Central memory CD8-positive, alpha-beta T cell (primary cell): ENCODE data around the gene CHRNA7.
"Not testable (repeated sequence)": the region's sequence is repeated elsewhere in the genome, so short reads cannot be mapped to it uniquely, and the experiment has no call there.

Experiments
- ATAC-seq: fragments of 150-1000 bp; cut with Tn5 transposase; replicated peaks from 2 replicates; pipeline ENCODE4 v1.10.0; 2022; ENCODE audit warnings: mild to moderate bottlenecking, moderate FRiP score, moderate number of reproducible peaks; ENCODE audit not compliant: poor library complexity, severe bottlenecking; ENCODE audit errors: extremely low read depth
- DNase-seq, 2 donors: peaks; one replicate each; pipeline ENCODE4 v3.0.0; 2021; ENCODE audit warnings: low spot score in 2 of 2
- H3K27ac Mint-ChIP-seq: one replicate; pipeline ENCODE4 v1.8.0; 2022; ENCODE audit warnings: low read depth, mild to moderate bottlenecking, moderate library complexity, mixed read lengths
- H3K27me3 Mint-ChIP-seq: one replicate; pipeline ENCODE4 v1.8.0; 2022; ENCODE audit warnings: mixed read lengths
- H3K36me3 Mint-ChIP-seq: one replicate; pipeline ENCODE4 v1.8.0; 2022; ENCODE audit warnings: mild to moderate bottlenecking, moderate library complexity, mixed read lengths; ENCODE audit not compliant: insufficient read depth
- H3K4me1 Mint-ChIP-seq: one replicate; pipeline ENCODE4 v1.8.0; 2022; ENCODE audit warnings: mixed read lengths
- H3K4me3 Mint-ChIP-seq: one replicate; pipeline ENCODE4 v1.8.0; 2022; ENCODE audit warnings: mild to moderate bottlenecking, moderate library complexity, mixed read lengths
- H3K9me3 Mint-ChIP-seq: one replicate; pipeline ENCODE4 v1.8.0; 2022; ENCODE audit warnings: mixed read lengths

CHRNA7 gene

GRCh38 chr15:32131803-32132202 lies 101.5 kb downstream of the CHRNA7 start:
- peaks cover 82% of the 10 kb centered on the region for H3K27me3 Mint-ChIP-seq
- no peak overlapping the region for H3K27ac Mint-ChIP-seq
- no peak for ATAC-seq
- no peak for DNase-seq
- H3K36me3 Mint-ChIP-seq: no peaks in the 10 kb centered on the region
- H3K9me3 Mint-ChIP-seq: no peaks in the 10 kb centered on the region
- H3K4me3 Mint-ChIP-seq: no peak overlapping the region
- H3K4me1 Mint-ChIP-seq: no peaks in the 10 kb centered on the region

GRCh38 chr15:32132859-32133258 lies 102.5 kb downstream of the CHRNA7 start:
- Mint-ChIP-seq H3K36me3 (no peaks in the 10 kb centered on the region), H3K27ac (no peak overlapping the region), H3K27me3 (peaks cover 73% of the 10 kb centered on the region), H3K9me3 (no peaks in the 10 kb centered on the region), H3K4me3 (no peak overlapping the region), H3K4me1 (no peaks in the 10 kb centered on the region)
- DNase-seq (no peak), ATAC-seq (no peak)

GRCh38 chr15:32134842-32135241 lies 104.5 kb downstream of the CHRNA7 start:
- H3K9me3 Mint-ChIP-seq: no peaks in the 10 kb centered on the region
- H3K27ac Mint-ChIP-seq: no peak overlapping the region
- no peaks in the 10 kb centered on the region for H3K36me3 Mint-ChIP-seq
- peaks cover 54% of the 10 kb centered on the region for H3K27me3 Mint-ChIP-seq
- H3K4me1 Mint-ChIP-seq: no peaks in the 10 kb centered on the region
- DNase-seq (no peak), ATAC-seq (no peak)
- H3K4me3 Mint-ChIP-seq: no peak overlapping the region

GRCh38 chr15:32135335-32135734 lies 105.0 kb downstream of the CHRNA7 start:
- H3K27me3 Mint-ChIP-seq: peaks cover 49% of the 10 kb centered on the region
- H3K4me1 Mint-ChIP-seq: no peaks in the 10 kb centered on the region
- no peak overlapping the region for H3K4me3 Mint-ChIP-seq
- H3K9me3 Mint-ChIP-seq: no peaks in the 10 kb centered on the region
- no peak for DNase-seq
- no peaks in the 10 kb centered on the region for H3K36me3 Mint-ChIP-seq
- ATAC-seq: no peak
- no peak overlapping the region for H3K27ac Mint-ChIP-seq

- H3K9me3 Mint-ChIP-seq, H3K4me3 Mint-ChIP-seq, H3K27ac Mint-ChIP-seq, ATAC-seq, DNase-seq, H3K36me3 Mint-ChIP-seq, H3K4me1 Mint-ChIP-seq: not testable (repeated sequence)
- peaks cover 47% of the 10 kb centered on the region for H3K27me3 Mint-ChIP-seq
These were observed 115.2 kb downstream of the CHRNA7 start for GRCh38 chr15:32145512-32145911.

- H3K36me3 Mint-ChIP-seq: no peaks in the 10 kb centered on the region
- no peaks in the 10 kb centered on the region for H3K4me1 Mint-ChIP-seq
- H3K9me3 Mint-ChIP-seq: peaks cover 5% of the 10 kb centered on the region
- H3K27ac Mint-ChIP-seq: no peak overlapping the region
- no peak for ATAC-seq
- no peak for DNase-seq
- peaks cover 49% of the 10 kb centered on the region for H3K27me3 Mint-ChIP-seq
- no peak overlapping the region for H3K4me3 Mint-ChIP-seq
These were observed 118.7 kb downstream of the CHRNA7 start for GRCh38 chr15:32148833-32149555.

DNA sequence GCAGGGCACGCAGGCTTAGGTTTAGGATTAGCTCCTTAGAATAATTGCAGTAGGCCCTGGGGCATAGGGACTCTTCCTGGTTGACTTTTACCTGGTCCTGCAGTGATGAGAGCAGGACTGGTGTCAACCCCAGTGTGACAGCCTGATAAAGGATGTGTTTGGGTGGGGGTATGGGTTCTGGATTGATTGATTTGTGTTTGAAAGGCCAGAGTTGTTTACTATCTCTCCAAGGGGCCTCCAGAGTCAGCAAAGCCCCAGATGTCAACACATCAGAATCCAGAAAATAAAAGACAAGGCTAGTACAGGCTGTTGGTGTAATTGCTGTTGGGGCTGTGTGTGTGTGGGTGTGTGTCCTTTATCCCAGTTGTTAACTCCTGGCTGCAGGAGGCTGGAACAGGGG lies 122.3 kb downstream of the CHRNA7 start:
- no peaks in the 10 kb centered on the region for H3K9me3 Mint-ChIP-seq
- H3K4me1 Mint-ChIP-seq: no peaks in the 10 kb centered on the region
- ATAC-seq (no peak), DNase-seq (no peak)
- H3K27me3 Mint-ChIP-seq: peaks cover 39% of the 10 kb centered on the region
- no peaks in the 10 kb centered on the region for H3K36me3 Mint-ChIP-seq
- H3K4me3 Mint-ChIP-seq: no peak overlapping the region
- no peak overlapping the region for H3K27ac Mint-ChIP-seq

DNA sequence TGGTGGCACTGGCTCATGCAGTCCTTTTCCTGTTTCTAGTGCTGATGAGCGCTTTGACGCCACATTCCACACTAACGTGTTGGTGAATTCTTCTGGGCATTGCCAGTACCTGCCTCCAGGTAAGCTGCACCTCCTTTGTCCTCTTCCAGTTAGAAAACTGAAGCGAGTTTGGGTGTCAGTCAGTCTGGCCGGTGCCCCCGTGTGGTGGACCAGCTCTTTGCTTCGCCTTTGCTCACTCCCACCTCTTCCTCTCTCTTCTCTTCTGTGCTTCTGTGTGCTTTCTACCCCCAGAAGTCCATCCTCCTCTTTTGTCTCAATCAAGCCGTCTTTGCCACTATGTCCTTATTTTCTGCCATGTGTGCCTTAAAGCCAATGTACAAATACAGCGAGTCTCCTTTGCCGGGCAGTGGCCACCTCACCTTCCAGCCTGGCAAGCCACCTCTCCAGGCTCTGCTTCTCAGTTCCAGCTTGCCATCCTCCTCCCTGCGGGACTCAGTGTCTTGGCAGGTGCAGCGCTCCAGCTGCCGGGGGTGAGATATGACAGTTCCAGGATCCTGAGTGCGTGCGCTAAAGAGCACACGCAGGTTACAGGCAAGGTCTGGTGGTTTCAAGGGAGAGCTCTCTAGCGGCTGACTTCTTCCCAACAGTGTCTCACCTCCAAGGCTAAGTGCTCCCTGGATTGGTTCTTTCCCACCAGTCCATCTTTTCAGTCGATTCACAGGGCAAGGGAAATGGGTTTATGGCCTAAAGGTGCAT lies 123.7 kb downstream of the CHRNA7 start:
- H3K36me3 Mint-ChIP-seq: not testable (repeated sequence)
- H3K27me3 Mint-ChIP-seq: peaks cover 27% of the 10 kb centered on the region

DNA sequence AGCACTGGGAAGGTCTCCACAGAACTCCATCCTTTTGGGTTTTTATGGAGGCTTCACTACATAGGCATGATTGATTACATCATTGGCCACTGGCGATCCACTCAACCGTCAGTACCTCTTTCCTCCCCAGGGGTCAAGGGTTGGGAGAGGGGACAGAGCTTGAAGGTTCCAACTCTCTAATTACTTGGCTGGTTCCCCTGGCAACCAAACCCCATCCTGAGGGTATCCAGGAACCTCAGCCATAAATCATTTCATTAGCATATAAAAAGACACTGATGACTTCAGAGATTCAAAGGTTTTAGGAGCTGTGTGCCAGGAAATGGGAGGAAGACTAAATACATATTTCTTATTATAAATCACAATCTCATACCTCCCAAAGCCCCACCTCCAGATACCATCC lies 131.8 kb downstream of the CHRNA7 start:
- DNase-seq, H3K36me3 Mint-ChIP-seq, H3K4me1 Mint-ChIP-seq, H3K4me3 Mint-ChIP-seq, H3K9me3 Mint-ChIP-seq, ATAC-seq, H3K27me3 Mint-ChIP-seq, H3K27ac Mint-ChIP-seq: not testable (repeated sequence)

More for the DNA sequence above, 123.7 kb downstream of the CHRNA7 start:
- H3K4me1 Mint-ChIP-seq, DNase-seq, H3K9me3 Mint-ChIP-seq, H3K4me3 Mint-ChIP-seq, H3K27ac Mint-ChIP-seq, ATAC-seq: not testable (repeated sequence)

DNA sequence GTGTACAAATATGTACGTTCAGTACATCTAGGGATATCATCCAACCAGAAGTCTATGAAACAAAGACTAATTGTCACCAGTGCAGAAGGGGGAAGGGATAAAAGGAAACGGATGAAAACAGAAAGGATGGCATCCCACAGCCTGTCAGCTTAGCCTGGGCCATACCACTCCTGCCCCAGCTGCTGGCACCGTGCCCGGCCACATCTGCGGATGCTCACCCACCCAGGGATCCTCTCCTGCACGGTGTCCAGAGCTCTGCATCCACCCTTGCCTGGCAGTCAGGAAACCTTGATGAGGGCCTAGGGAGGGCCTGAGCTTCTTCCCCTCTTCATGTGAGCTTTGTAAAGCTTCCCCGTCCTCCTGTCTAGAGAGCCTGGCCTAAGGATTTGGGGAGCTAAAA lies 133.8 kb downstream of the CHRNA7 start:
- H3K4me3 Mint-ChIP-seq, ATAC-seq, H3K9me3 Mint-ChIP-seq, DNase-seq, H3K4me1 Mint-ChIP-seq, H3K27ac Mint-ChIP-seq, H3K36me3 Mint-ChIP-seq, H3K27me3 Mint-ChIP-seq: not testable (repeated sequence)

GRCh38 chr15:32164747-32165146 lies 134.4 kb downstream of the CHRNA7 start:
- H3K27ac Mint-ChIP-seq, H3K4me1 Mint-ChIP-seq, H3K9me3 Mint-ChIP-seq, H3K4me3 Mint-ChIP-seq, H3K27me3 Mint-ChIP-seq, H3K36me3 Mint-ChIP-seq, ATAC-seq, DNase-seq: not testable (repeated sequence)

GRCh38 chr15:32165775-32166174 lies 135.5 kb downstream of the CHRNA7 start:
- not testable (repeated sequence) for H3K27me3 Mint-ChIP-seq, H3K27ac Mint-ChIP-seq, H3K36me3 Mint-ChIP-seq, H3K9me3 Mint-ChIP-seq, H3K4me3 Mint-ChIP-seq, DNase-seq, ATAC-seq, H3K4me1 Mint-ChIP-seq

GRCh38 chr15:32166270-32166669 lies 136.0 kb downstream of the CHRNA7 start:
- not testable (repeated sequence) for H3K9me3 Mint-ChIP-seq, ATAC-seq, H3K4me3 Mint-ChIP-seq, H3K36me3 Mint-ChIP-seq, DNase-seq, H3K4me1 Mint-ChIP-seq, H3K27me3 Mint-ChIP-seq, H3K27ac Mint-ChIP-seq
